ENCODE data around the gene NTHL1. TPM values are rescaled to one million over a fixed set of nuclear protein-coding genes. Genes with fewer than 3 reads are reported as not detected.

The NTHL1 gene
- total and polyA plus RNA-seq, 2 experiments from 2014 or later: 84.6 to 87.9 TPM

GRCh38 chr16:2062801-2063200 lies 15.2 kb upstream of the NTHL1 start:
- no peak for ATAC-seq

More at GRCh38 chr16:2062801-2063200, 15.2 kb upstream of the NTHL1 start:
- Mint-ChIP-seq H3K27me3 (ENCODE audit: insufficient read depth, low read depth, poor library complexity) (peaks cover 7% of the 10 kb centered on the region), H3K4me1 (no peaks in the 10 kb centered on the region), H3K9me3 (no peaks in the 10 kb centered on the region), H3K4me3 (no peak overlapping the region), H3K36me3 (ENCODE audit: low read depth) (peaks cover 19% of the 10 kb centered on the region), H3K27ac (no peak overlapping the region)
- Histone ChIP-seq H4K20me1 (replicated peaks; ENCODE audit: insufficient read depth) (no peaks in the 10 kb centered on the region; the same call in 1 of the 2 replicates), H3K9me2 (ENCODE audit: insufficient read depth) (no peaks in the 10 kb centered on the region), H3K4me1 (ENCODE audit: insufficient read depth) (no peaks in the 10 kb centered on the region), H3K79me2 (replicated peaks; ENCODE audit: insufficient read depth) (no peaks in the 10 kb centered on the region), H3K36me3 (ENCODE audit: insufficient read depth) (0 out of 2 replicates have a peak, but pooled peaks cover 8% of the 10 kb centered on the region), H3K4me3 (no peak overlapping the region), H2AFZ (no peak overlapping the region), H3K27ac (ENCODE audit: low read depth) (no peak overlapping the region), H3F3A (replicated peaks; ENCODE audit: low read depth) (no peaks in the 10 kb centered on the region), H3K4me2 (no peak overlapping the region), H3K27me3 (ENCODE audit: insufficient read depth) (no peaks in the 10 kb centered on the region)
- DNase-seq (ENCODE audit: low spot score): no peak
- no peak for TF ChIP-seq EZH2 (IDR thresholded peaks at IDR 0.05; ENCODE audit: low read depth, unreplicated experiment)
- no peak for TF ChIP-seq ZNF462 (CRISPR knock-in tag; IDR thresholded peaks at IDR 0.05)
- TF ChIP-seq ETS1 (IDR thresholded peaks at IDR 0.05): no peak
- no peak for TF ChIP-seq ZNF331 (CRISPR knock-in tag; IDR thresholded peaks at IDR 0.05; ENCODE audit: low read depth)
- no peak for TF ChIP-seq JUNB (IDR thresholded peaks at IDR 0.05; ENCODE audit: unreplicated experiment)
- no peak for TF ChIP-seq ZNF114 (CRISPR knock-in tag; IDR thresholded peaks at IDR 0.05)
- no peak for TF ChIP-seq POLR2AphosphoS5 (IDR thresholded peaks at IDR 0.05; ENCODE audit: low read depth)
- no peak for TF ChIP-seq CTCF (conservative IDR thresholded peaks at IDR 0.05; ENCODE audit: low read depth in 2 of 2)
- TF ChIP-seq REST (IDR thresholded peaks at IDR 0.05; ENCODE audit: unreplicated experiment): no peak
- no peak for TF ChIP-seq CREB1 (CRISPR knock-in tag; IDR thresholded peaks at IDR 0.05; ENCODE audit: low read depth)
- TF ChIP-seq STAT1 (IDR thresholded peaks at IDR 0.05; ENCODE audit: unreplicated experiment): no peak
- no peak for TF ChIP-seq NANOG (IDR thresholded peaks at IDR 0.05; ENCODE audit: borderline replicate concordance)
- TF ChIP-seq EZH2phosphoT487 (IDR thresholded peaks at IDR 0.05; ENCODE audit: unreplicated experiment): no peak

Measured in GM23338 (cell line).